ENCODE measurements around the gene FOXF2.

GRCh38 chr6:1377526-1377925, 11.8 kb upstream of the FOXF2 start:
- TF ChIP-seq CTCF (IDR thresholded peaks at IDR 0.05) = no peak
- no peak for TF ChIP-seq POLR2A (IDR thresholded peaks at IDR 0.05)
- no peak for TF ChIP-seq POLR2AphosphoS5 (IDR thresholded peaks at IDR 0.05)
